UCSD-AML1 (cell line): Measurements from ENCODE around the gene QPCT.
"Not testable (repeated sequence)": the region's sequence is repeated elsewhere in the genome, so short reads cannot be mapped to it uniquely, and the experiment has no call there.

Experiments used
- DNase-seq: peaks from one replicate; lab custom pipeline; 2025; ENCODE audit not compliant: unreplicated experiment; lab: John Stamatoyannopoulos, UW

The QPCT gene

GRCh38 chr2:37344453-37345361 lies at the start of gene QPCT:
Gene QPCT (plus strand): TSS chr2:37344630. CDS start chr2:37344732, 102 bp downstream.
- DNase-seq: peak; percentile 79

GRCh38 chr2:37294858-37295257 lies 49.6 kb upstream of the QPCT start:
- not testable (repeated sequence) for DNase-seq

- no peak for DNase-seq
Measured at GRCh38 chr2:37295469-37296073, 48.9 kb upstream of the QPCT start.

GRCh38 chr2:37297632-37298031 lies 46.8 kb upstream of the QPCT start:
- DNase-seq: no peak

- no peak for DNase-seq
Measured at GRCh38 chr2:37300146-37300545, 44.3 kb upstream of the QPCT start.

- DNase-seq: no peak
Measured at GRCh38 chr2:37300578-37300977, 43.9 kb upstream of the QPCT start.

GRCh38 chr2:37301408-37301807 lies 43.0 kb upstream of the QPCT start:
- no peak for DNase-seq

GRCh38 chr2:37302701-37303252 lies 41.7 kb upstream of the QPCT start:
- DNase-seq: no peak

GRCh38 chr2:37306024-37306423 lies 38.4 kb upstream of the QPCT start:
- DNase-seq: no peak

- DNase-seq: no peak
Measured at GRCh38 chr2:37307500-37307899, 36.9 kb upstream of the QPCT start.

GRCh38 chr2:37315364-37315763 lies 29.1 kb upstream of the QPCT start:
- DNase-seq: no peak

- no peak for DNase-seq
Measured at GRCh38 chr2:37316181-37316580, 28.2 kb upstream of the QPCT start.

- no peak for DNase-seq
Measured at GRCh38 chr2:37317746-37318145, 26.7 kb upstream of the QPCT start.

- DNase-seq: no peak
Measured at GRCh38 chr2:37318401-37318800, 26.0 kb upstream of the QPCT start.

GRCh38 chr2:37319754-37320609 lies 24.4 kb upstream of the QPCT start:
- DNase-seq: no peak

- DNase-seq: no peak
Measured at GRCh38 chr2:37321029-37321682, 23.3 kb upstream of the QPCT start.

GRCh38 chr2:37322368-37322767 lies 22.1 kb upstream of the QPCT start:
- no peak for DNase-seq

- no peak for DNase-seq
Measured at GRCh38 chr2:37323176-37323780, 21.2 kb upstream of the QPCT start.

- peak; percentile 54 for DNase-seq
Measured at GRCh38 chr2:37323781-37324535, 20.5 kb upstream of the QPCT start.

- DNase-seq: no peak
Measured at GRCh38 chr2:37324536-37324785, 20.0 kb upstream of the QPCT start.
